D721Med (cell line): ENCODE measurements around the gene IL1RL2.

Experiments used
- DNase-seq: peaks from one replicate; pipeline ENCODE4 v3.0.0; 2011; ENCODE audit warnings: low spot score; ENCODE audit not compliant: insufficient read length
- FAIRE-seq: peaks from 2 replicates; lab custom pipeline; 2011; peaks lifted over from hg19 to GRCh38; lab: Jason Lieb, UNC
- TF ChIP-seq, protein P1 (sequence below): IDR thresholded peaks from 2 replicates; pipeline ENCODE4 v1.5.1; 2012; ENCODE audit warnings: mild to moderate bottlenecking, control low read depth; ENCODE audit not compliant: insufficient read depth; ENCODE audit errors: missing control alignments

Gene IL1RL2

DNA sequence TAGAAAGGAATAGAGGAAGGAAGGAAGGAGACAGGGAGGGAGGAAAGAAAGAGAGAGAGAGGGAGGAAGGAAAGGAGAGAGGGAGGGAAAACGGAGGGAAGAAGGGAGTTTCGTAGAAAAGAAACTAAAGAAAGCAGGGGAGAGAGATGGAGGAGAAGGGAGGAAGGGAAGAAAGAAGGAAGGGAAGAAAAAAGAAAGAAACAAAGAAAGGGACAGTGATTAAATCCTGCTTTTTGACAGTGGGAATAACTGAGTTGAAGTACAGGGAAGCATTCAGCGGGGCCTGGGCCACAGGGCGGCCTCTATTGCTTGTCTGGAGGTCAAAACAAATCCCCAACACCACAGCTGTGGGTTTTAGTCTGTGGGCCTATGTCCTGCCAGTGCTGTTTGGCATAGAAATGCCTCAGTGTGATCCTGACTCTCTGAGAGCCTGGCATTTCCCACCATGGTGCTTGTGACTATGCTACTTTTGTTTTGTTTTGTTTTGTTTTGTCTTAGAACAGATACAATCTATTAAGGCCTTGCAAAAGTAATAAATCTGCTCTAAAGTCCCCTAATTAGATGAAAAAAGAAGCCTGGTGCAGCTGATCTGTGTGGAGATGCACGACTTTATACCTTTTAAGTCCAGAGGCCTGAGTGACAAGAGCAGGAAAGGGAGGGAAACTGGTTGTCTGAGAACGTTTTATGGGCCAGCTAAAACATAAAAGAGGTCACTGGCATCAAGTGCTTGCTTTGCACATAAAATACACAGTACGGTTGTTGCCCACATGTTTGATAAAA, 40.0 kb downstream of the IL1RL2 start:
- FAIRE-seq (no peak), DNase-seq (no peak)
- TF ChIP-seq, protein P1, sequence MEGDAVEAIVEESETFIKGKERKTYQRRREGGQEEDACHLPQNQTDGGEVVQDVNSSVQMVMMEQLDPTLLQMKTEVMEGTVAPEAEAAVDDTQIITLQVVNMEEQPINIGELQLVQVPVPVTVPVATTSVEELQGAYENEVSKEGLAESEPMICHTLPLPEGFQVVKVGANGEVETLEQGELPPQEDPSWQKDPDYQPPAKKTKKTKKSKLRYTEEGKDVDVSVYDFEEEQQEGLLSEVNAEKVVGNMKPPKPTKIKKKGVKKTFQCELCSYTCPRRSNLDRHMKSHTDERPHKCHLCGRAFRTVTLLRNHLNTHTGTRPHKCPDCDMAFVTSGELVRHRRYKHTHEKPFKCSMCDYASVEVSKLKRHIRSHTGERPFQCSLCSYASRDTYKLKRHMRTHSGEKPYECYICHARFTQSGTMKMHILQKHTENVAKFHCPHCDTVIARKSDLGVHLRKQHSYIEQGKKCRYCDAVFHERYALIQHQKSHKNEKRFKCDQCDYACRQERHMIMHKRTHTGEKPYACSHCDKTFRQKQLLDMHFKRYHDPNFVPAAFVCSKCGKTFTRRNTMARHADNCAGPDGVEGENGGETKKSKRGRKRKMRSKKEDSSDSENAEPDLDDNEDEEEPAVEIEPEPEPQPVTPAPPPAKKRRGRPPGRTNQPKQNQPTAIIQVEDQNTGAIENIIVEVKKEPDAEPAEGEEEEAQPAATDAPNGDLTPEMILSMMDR, result no peak

DNA sequence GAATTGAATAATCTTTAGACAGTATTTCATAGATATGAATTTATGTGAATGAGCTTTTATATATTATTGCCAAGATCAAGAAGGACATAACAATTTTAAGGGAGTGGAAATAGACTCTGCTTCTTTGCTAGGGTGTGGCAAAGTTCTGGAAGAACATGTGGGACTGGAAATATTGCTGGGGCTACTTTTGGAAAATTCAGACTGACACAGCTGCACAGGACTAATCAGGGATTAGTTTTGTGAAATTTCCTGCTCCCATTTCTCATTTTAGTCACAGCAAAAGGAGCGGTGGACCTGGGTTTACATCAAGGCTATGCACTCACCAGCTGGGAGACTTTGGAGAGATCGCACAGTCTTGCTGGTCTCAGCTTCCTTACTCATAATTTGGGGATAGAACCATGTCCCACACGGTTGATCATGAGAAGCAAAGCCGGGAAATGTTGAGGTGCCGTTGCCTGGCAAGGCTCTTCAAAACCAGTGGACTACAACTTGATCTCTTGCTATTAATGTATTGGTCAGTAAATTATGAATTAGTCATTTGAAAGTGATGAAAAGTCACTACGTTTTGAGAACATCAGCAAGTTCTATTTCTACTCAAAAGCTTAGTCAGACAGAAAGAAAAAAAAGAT, 42.4 kb downstream of the IL1RL2 start:
- TF ChIP-seq, protein P1, result no peak
- no peak for FAIRE-seq
- no peak for DNase-seq

DNA sequence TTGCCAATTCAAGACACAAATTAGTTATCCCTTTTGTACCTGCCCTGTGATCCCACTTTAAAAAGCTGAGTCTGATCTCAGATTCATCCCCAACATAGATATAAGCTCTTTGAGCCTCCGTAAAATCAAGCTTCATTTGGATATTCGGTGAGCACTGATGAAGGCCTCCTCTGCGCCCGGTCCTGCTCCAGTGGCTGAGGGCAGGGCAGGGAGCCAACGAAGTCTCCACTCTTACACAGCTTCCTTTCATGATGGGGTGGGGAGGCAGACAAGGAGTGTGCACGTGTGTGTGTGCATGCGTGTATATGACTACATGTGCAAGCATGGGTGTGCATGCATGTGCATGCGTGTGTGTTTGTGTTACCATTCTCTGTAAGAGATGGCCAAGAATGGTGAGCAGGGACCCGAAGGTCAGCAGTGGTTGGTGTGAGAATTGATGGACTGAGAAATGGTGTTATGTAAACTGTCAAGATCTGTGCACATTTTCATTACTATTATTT, 43.6 kb downstream of the IL1RL2 start:
- TF ChIP-seq, protein P1, result no peak
- no peak for DNase-seq
- FAIRE-seq, result no peak

DNA sequence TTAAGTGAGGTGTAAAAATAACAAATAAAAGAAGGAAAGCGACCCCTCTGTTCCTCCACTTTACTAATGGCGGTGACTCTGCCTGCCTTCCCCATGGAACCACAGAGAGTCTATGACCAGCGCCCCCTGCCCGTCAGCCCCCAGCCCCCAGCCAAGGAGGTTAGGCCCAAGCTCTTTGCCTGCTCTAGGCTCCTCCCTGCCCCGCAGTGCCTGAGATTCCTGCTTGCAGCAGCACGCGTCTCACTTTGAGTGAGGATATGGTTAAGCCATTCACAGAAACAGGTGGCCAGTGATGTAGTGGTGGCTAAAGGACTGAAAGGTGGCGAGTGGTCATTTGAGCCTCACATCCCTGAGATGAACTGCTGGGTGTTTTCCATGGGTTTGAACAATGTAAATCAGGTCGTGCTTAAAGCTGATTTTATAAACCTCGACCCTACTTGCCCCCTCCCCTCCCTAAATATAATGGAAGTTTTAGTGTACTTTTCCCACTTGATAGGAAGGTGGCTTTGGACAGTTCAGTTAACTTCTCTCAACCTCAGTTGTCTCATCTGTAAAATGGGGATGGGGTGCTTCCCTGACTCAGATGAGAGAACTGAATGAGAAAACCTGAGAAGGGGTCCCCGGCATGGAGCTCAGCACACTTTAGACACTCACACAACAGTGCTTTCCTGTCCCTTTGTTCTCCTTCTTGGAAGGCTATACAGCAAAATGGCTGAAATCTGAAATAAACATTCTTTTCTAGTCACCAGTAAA, 46.5 kb downstream of the IL1RL2 start:
- DNase-seq (no peak), FAIRE-seq (no peak)
- TF ChIP-seq, protein P1, result no peak

DNA sequence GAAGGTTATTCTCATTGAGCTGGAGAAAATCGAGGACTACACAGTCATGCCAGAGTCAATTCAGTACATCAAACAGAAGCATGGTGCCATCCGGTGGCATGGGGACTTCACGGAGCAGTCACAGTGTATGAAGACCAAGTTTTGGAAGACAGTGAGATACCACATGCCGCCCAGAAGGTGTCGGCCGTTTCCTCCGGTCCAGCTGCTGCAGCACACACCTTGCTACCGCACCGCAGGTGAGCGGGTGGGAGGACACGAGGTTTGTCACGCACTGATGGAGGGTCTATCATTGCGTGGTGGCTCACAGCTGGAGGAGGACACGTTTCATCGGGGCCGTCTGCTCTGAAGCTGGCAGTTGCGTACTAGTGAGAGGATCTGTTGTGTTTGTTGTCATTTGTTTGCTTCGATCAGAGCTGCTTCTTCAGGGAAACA, 48.2 kb downstream of the IL1RL2 start:
- FAIRE-seq (no peak), DNase-seq (no peak)
- TF ChIP-seq, protein P1, result no peak

DNA sequence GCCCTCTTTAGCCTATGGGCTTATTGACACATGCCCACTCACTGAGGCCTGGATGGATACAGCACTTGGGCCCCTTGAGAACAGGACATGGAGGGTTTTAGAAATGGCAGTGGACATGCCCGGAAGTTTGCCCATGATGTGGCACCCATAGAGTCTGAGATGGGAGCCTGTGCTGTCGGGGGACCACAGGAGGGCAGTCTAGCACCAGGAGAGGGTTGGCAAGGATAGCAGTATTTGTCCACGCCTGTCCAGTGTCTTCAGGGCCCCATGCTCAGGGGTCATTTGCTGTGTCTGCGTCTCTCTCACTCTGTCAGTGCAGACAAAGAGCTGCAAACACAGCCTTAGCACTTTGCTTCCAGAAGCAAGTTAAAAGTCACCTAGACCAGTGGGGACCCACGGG, 48.7 kb downstream of the IL1RL2 start:
- DNase-seq (no peak), FAIRE-seq (no peak)
- TF ChIP-seq, protein P1, result peak; percentile 49
